Adipose tissue (tissue), 3 donors: ENCODE data around the gene YAF2. TPM values are rescaled to one million over a fixed set of nuclear protein-coding genes. Genes with fewer than 3 reads are reported as not detected.
"Not testable (repeated sequence)": the region's sequence is repeated elsewhere in the genome, so short reads cannot be mapped to it uniquely, and the experiment has no call there.

ENCODE experiments used
- H3K27ac ChIP-seq: one replicate; pipeline ENCODE4 v1.5.1; 2013; ENCODE audit warnings: low read depth, low read length
- WGBS, 3 donors: extraction: QIAGEN DNeasy Blood & Tissue Kit; methylation state at CpG; one replicate each; pipeline ENCODE4 v1.1.7; 2013; 5-methylcytosine and 5-hydroxymethylcytosine counted together
- polyA plus RNA-seq, 3 donors: library from polyadenylated mRNA; stranded (reverse); fragments of 200-250 nt; gene quantifications; one replicate each; pipeline ENCODE4 v1.2.3, GENCODE V29; 2013
- donor health status: healthy with polysubstance abuse.
- donor health status: Bipolar disorder and iron deficiency.
- donor health status: healthy.

YAF2 gene
- polyA plus RNA-seq, 3 donors, result 4.4 to 12.8 (median 8.7) TPM

- no peak overlapping the region for H3K27ac ChIP-seq
- WGBS, 3 donors, result 19 to 57% (median 41%) methylated on average over 2 of the region's 2 CpGs
Observed at GRCh38 chr12:42213954-42214426, 24.1 kb downstream of the YAF2 start.

- WGBS, 3 donors, result 83 to 93% (median 91%) methylated on average over 2 of the region's 2 CpGs
- H3K27ac ChIP-seq, result no peak overlapping the region
Observed at GRCh38 chr12:42213023-42213422, 25.0 kb downstream of the YAF2 start.

- H3K27ac ChIP-seq, result no peak overlapping the region
- WGBS, 3 donors, result 77 to 98% (median 98%) methylated on average over 2 of the region's 2 CpGs
Observed at GRCh38 chr12:42208574-42208973, 29.5 kb downstream of the YAF2 start.

GRCh38 chr12:42204819-42205218 is 33.2 kb downstream of the YAF2 start:
- WGBS, 3 donors, result 100% methylated on average over 1 of the region's 1 CpG
- H3K27ac ChIP-seq, result no peak overlapping the region

GRCh38 chr12:42204362-42204761 is 33.7 kb downstream of the YAF2 start:
- no peak overlapping the region for H3K27ac ChIP-seq
- WGBS, 3 donors, result 94 to 100% (median 96%) methylated on average over 1 of the region's 1 CpG

DNA sequence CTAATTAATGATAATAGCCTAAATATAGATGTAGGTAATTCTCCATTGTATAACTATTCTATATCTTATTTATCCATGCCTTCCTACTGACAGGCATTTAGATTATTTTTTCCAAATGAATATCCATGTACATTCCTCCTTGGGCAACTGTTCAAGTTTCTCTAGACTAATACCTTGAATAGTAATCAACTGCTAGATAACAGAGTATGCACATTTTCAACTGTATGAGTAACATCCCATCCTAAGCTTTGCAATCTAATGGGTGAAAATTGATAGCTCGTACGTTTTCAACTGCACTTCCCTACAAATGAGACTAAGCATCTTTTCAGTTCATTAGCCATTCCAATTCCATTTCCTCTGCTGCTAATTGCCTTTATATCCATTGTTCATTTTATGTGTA is 37.0 kb downstream of the YAF2 start:
- WGBS, 3 donors, result 83 to 92% (median 84%) methylated on average over 2 of the region's 2 CpGs
- no peak overlapping the region for H3K27ac ChIP-seq

- H3K27ac ChIP-seq, result no peak overlapping the region
Observed at GRCh38 chr12:42199007-42199406, 39.0 kb downstream of the YAF2 start.

DNA sequence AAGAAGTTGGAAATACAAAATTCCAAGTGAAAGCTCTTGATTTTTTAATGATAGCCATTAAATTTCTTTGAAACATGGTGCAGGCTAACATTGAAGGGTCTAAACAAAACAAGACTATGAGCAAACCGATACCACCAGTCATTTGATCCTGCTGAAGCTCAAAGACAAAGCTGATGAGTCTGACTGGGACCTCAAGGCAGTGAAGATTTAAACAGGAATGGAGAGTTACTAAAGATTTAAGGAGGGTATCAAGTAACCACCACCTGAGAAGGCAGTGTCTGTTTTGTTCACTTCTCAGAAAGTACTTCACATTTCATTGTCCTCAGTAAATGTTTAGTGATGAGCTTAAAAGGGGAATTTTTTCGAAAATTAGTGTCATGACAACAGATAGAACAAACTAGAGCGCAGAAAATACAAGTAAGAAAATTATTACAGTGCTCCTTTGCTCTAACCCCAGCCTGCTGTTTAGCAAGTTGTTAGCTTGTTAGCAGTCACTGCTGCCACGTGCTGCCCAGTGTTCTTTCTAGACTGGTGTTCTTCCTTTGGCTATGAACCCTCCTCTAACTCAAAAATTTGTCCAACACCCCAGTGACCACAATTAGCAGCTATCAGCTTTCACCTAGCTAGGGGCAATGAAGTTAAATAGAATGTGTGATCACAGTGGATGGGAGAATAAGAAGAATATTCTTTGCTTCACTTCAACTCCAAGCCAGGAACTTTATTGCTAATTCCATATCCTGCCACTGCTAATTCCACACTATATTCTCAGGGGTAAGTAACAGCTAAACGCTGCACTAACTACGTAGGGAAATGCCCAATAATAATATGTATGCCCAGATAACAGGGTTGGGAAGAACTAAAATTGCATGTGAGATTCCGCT is 41.1 kb downstream of the YAF2 start:
- 91 to 93% (median 91%) methylated on average over 7 of the region's 7 CpGs for WGBS, 3 donors
- H3K27ac ChIP-seq, result no peak overlapping the region

DNA sequence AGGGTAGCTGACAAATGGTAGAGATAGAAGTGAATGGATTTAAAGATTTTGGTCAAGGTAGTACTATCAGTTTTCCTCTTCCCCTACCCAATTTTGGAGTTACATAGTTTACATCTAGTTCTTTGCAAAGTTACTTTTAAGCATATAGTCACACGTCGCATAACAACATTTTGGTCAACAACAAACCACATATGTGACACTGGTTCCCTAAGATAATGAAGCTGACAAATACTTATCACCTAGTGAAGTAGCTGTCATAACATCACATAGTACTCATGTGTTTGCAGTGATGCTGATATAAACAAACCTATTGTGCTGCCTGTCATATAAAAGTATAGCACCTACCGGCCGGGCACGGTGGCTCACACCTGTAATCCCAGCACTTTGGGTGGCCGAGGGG is 45.4 kb downstream of the YAF2 start:
- 97 to 99% (median 97%) methylated on average over 6 of the region's 6 CpGs for WGBS, 3 donors
- no peak overlapping the region for H3K27ac ChIP-seq

DNA sequence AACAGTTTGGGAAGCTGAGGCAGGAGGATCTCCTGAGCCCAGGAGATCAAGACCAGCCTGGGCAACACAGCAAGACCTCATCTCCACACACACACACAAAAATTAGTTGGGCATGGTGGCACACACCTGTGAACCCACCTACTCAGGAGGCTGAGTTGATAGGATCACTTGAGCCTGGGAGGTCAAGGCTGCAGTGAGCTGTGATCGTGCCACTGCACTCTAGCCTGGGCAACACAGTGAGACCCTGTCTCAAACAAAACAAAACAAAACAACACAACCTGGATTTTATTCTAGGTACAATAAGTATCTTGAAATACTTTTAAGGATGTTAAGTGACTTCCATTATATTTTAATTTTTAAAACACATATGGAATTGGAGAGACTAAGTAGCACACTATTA is 45.8 kb downstream of the YAF2 start:
- no peak overlapping the region for H3K27ac ChIP-seq
- WGBS, 3 donors, result 94 to 100% (median 96%) methylated on average over 1 of the region's 1 CpG

- no peak overlapping the region for H3K27ac ChIP-seq
Observed at GRCh38 chr12:42190376-42190775, 47.7 kb downstream of the YAF2 start.

- WGBS, 3 donors, result 93 to 95% (median 94%) methylated on average over 3 of the region's 3 CpGs
Observed at GRCh38 chr12:42188275-42188674, 49.8 kb downstream of the YAF2 start.

DNA sequence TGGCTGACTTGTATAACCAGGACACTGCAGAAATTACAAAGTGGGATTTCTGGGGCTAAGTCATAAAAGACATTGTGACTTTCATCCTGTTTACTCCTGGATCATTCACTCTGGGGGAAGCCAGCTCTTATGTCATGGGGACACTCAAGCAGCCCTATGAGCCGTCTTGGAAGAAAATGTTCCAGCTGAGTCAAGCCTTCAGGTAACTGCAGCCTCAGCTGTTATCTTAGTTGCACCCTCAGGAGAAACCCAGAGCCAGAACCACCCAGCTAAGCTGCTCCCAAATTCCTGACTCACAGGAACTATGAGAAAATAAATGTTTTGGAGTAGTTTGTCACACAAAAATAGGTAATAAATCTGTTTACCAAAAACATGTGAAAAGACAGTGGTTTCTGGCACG is 50.2 kb downstream of the YAF2 start:
- H3K27ac ChIP-seq, result no peak overlapping the region
- 69 to 93% (median 88%) methylated on average over 2 of the region's 2 CpGs for WGBS, 3 donors

More at GRCh38 chr12:42188275-42188674, 49.8 kb downstream of the YAF2 start:
- H3K27ac ChIP-seq, result not testable (repeated sequence)

- 78 to 93% (median 88%) methylated on average over 2 of the region's 2 CpGs for WGBS, 3 donors
- no peak overlapping the region for H3K27ac ChIP-seq
Observed at GRCh38 chr12:42186793-42187192, 51.3 kb downstream of the YAF2 start.

GRCh38 chr12:42182394-42182793 is 55.7 kb downstream of the YAF2 start:
- WGBS, 3 donors, result 40 to 56% (median 44%) methylated on average over 2 of the region's 2 CpGs
- no peak overlapping the region for H3K27ac ChIP-seq

DNA sequence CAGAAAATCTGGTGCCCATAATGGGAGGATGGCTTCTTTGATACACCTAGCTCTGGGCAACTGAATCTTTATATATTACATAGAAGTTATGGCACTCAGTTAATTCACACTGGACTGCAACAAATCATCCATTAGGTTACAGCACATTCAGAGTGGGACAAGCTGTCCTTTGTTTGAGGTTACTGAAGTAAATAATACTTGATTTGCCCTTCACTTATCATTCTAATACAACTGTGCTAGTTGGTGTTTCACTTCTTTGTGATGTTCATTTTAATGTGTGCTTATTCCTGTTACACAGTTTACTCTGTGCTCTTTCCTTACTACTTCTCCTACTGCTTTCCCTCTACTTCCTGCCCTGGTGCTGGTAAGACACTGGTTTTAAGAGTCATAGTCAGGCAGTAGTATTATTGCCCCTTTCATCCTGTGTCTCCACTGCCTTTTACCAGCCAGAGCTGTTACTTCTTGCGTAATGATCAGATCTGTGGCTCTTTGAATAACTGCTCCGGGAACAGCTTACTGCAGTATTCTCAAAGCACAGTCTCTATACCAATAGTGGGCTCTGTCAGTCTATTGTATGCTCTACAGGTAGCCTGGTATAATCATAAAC is 57.0 kb downstream of the YAF2 start:
- 52 to 77% (median 57%) methylated on average over 2 of the region's 2 CpGs for WGBS, 3 donors

DNA sequence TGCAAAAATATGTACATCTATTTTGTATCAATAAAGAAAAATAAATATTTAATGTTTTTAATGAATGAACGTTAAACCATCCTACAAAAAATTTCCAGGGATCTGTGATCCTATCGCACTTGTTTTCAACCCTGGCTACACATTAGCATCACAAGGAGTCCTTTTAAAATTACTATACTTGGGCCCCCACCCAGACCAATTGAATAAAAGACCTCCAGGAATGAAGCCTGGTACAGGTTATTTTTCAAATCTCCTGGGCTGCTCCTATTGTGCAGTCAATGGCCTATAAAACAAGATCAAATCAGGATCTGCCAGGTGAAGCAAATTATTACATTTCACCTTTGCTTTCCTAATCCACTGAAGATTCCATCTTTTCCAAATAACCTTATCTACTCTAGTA is 59.9 kb downstream of the YAF2 start:
- 87 to 95% (median 94%) methylated on average over 2 of the region's 2 CpGs for WGBS, 3 donors
- H3K27ac ChIP-seq, result no peak overlapping the region

More for the DNA sequence above, 57.0 kb downstream of the YAF2 start:
- H3K27ac ChIP-seq, result no peak overlapping the region

DNA sequence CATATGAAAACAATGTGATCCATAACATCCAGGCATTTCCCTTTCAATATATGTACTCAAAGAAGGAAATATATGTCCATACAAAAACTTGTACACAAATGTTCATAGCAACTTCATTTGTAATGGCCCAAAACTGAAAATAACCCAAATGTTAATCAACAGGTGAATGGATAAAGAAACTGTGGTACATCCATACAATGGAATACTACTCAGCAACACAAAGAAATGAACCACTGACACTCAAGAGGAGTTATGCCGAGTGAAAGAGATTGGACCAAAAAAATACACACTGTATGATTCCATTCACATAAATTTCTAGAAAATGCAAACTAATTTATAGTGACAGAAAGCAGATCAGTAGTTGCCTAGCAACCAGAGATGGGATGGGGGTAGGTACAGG is 63.1 kb downstream of the YAF2 start:
- 97 to 100% (median 100%) methylated on average over 1 of the region's 1 CpG for WGBS, 3 donors
- H3K27ac ChIP-seq, result no peak overlapping the region

GRCh38 chr12:42173961-42174521 is 64.0 kb downstream of the YAF2 start:
- H3K27ac ChIP-seq, result no peak overlapping the region
